Measurements from ENCODE around the gene ROPN1B. TPM values are rescaled to one million over a fixed set of nuclear protein-coding genes. Genes with fewer than 3 reads are reported as not detected.
A peak's percentile ranks its signal among the peaks of the same experiment; 100 is the strongest.
"Not testable (repeated sequence)": the region's sequence is repeated elsewhere in the genome, so short reads cannot be mapped to it uniquely, and the experiment has no call there.

The ROPN1B gene
- 0.83 TPM in 1 of 2 replicates, not detected in the other for total RNA-seq (2014; rRNA removed; shearing (Covaris generic))

GRCh38 chr3:125968701-125969592 is at the start of gene ROPN1B:
TSS of gene ROPN1B (plus strand) at chr3:125969178. CDS start at chr3:125972055, 2,877 bp downstream.
- not testable (repeated sequence) for DNase-seq (ENCODE audit: low spot score)

- DNase-seq (ENCODE audit: low spot score), result not testable (repeated sequence)
These were observed 48.8 kb upstream of the ROPN1B start for GRCh38 chr3:125920191-125920590.

GRCh38 chr3:125920751-125921279 is 48.2 kb upstream of the ROPN1B start:
- DNase-seq (ENCODE audit: low spot score), result not testable (repeated sequence)

DNA sequence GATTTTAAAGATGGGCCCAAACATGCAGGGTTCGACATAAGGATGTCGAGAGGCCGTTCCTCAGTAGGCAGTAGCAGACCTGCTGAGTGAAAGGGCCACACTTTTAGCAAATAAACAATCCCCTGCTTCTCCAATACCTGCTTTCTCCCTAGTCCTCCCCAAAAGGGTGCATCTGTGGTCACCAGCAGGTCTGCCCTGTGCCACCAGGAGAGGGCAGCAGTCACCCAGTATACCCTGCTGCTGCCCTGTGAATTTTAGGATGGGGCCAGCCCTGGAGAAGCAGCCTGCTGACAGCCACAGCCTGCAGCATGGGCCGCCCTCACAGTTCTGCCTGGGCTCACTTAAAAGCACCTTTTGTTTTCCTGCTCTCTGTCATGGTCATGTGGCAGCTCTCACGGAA is 47.3 kb upstream of the ROPN1B start:
- peak; percentile 46 for DNase-seq (ENCODE audit: low spot score)

DNA sequence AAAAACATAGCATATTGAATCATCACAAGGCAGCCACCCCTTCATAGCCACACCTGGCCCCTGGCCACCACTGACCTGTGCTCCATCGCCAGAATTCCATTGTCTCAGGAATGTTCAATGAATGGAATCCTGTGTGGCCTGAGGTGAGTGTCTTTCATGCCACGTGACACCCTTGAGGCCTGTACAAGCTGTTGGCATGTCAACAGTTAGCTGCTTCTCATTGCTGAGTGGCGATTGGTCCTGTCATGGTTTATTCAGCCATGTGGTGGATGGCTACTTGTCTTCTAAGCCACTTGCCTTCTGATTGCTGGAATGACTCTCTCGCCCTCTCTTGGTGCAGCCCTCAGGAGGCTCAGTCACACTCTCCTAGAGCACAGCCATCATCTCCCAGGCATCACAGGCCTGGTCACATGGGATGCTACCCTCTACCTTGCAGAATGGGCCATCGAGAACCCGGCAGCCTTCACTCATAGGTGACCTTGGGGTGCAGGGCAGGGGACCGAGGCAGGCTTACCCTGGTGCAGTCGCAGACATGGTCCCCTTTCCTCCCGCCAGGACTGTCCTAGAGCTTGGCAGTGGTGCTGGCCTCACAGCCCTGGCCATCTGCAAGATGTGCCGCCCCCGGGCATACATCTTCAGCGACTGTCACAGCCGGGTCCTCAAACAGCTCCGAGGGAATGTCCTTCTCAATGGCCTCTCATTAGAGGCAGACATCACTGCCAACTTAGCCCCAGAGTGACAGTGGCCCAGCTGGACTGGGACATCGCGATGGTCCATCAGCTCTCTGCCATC is 45.5 kb upstream of the ROPN1B start:
- not testable (repeated sequence) for DNase-seq (ENCODE audit: low spot score)

DNA sequence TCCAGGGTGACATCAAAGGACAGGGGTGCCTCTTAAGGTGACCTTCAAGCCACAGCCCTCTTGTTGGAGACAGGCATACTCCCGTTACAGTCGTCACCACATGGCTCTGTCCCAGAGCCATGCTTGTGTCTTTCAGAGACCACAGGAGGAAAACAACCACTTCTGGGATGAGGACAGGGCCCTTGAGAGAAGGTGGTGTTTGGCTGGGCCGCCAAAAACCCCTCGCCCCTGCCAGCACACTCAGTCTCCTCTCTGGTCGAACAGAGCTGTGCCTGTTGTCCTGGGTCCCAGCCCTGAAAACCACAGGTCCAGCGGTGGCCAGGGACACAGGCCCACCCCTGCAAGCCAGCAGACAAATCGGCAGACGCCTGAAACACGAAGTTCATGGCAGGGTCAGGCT is 44.7 kb upstream of the ROPN1B start:
- DNase-seq (ENCODE audit: low spot score), result not testable (repeated sequence)

DNA sequence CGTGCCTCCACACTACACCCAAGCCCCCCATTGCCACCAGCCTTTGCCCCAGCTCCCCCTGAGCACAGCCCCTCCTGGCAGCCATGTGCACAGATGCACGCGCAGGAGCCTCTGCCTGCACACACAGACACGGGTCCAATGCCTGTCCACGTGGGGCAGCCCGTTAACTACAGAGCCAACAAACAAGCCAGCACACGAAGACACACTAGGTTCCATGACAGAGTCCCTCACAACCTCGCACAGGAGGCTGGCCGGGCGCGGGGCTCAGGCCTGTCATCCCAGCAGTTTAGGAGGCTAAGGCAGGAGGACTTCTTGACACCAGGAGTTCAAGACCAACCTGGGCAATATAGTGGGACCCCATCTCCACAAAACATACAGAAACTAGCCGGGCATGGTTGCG is 43.3 kb upstream of the ROPN1B start:
- not testable (repeated sequence) for DNase-seq (ENCODE audit: low spot score)

DNA sequence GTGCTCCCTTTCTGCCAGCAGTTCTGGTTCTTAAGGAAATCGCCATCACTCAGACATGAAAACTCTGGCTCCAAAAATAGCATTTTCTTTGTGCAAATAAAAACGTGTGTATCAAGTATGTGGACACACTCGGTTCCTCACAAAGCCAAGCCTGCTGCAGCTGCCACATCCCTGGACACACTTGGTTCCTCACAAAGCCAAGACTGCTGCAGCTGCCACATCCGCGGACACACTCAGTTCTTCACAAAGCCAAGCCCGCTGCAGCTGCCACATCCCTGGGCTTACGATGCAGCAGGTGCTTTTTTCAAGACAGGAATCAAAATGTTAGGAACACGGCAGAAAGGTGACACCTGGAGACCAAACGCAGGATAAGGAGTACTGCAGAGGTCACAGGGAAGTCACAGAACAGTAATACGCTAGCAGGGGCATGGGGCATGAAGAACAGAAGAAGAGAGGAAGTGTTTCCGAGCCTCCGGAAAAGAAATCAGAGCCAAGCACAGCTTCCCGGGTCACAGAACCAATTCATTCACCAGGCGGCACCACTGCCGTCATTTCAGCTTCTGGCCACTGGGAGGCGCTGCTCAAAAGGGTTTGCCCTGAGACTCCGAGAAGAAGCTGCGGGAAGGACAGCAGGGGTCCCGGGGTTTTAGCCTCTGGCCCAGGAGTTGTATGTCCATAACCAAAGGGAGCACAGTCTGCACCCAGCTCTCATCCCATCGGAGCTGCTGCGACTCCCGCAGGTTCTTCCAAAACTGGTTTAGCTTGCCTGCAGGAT is 40.0 kb upstream of the ROPN1B start:
- not testable (repeated sequence) for DNase-seq (ENCODE audit: low spot score)

GRCh38 chr3:125929765-125930164 is 39.2 kb upstream of the ROPN1B start:
- not testable (repeated sequence) for DNase-seq (ENCODE audit: low spot score)

DNA sequence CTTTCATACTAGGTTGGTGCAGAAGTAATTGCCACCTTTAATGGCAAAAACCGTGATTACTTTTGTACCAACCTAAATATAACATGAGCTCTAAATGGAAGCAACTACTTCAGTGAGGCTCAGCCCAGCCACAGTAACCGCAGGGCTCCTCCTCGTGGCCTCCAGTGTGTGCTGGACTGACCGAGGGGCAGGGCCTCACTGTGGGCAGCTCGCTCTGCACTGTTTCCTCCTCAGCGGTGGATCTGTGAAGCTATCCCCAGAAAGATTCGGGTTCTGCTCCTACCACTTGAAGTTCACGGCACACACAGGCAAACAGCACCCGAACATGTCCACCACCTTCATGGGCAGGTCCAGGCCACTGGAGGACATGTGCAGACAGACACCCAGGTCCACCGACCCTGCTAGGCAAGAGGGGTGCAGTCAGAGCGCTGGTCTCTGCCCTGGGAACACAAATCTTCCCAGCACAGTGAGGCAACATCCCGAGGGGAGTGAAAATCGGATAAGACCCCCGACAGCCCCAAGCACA is 37.6 kb upstream of the ROPN1B start:
- not testable (repeated sequence) for DNase-seq (ENCODE audit: low spot score)

DNA sequence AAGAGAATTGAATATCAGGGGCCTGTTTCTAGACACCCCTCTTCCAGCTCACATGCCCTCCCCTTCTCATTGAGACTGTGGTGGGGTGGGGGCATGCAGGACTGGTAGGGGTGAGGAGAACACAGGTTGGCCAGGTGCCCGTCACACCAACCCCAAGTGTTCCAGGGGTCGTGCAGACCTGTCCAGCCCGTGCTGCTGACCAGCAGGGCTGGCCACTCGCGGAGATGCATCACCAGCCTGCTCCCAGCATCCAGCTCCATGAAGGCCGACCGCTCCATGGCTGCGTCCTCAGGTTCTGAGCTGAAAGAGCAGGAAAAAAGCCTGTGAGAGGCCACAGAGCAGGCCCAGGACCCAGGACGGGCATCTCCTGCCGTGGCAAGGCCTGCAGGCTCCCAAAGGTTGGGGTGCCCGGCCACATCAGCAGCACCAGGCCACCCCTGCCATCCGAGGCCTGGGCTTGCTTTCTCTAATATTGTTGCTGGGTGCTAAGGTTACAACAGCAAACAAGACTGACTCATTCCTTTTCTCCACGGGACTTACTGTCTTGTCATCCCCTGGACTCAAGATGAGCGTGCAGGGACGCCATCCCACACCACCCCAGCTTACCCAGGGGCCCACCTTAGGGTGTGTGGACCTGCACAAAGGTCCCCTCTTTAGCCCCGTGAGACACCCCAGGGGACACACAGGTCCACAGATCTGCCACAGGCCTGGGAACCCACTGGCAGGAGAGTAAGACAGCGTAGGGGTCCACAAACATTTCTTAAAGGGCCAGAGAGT is 35.4 kb upstream of the ROPN1B start:
- not testable (repeated sequence) for DNase-seq (ENCODE audit: low spot score)

DNA sequence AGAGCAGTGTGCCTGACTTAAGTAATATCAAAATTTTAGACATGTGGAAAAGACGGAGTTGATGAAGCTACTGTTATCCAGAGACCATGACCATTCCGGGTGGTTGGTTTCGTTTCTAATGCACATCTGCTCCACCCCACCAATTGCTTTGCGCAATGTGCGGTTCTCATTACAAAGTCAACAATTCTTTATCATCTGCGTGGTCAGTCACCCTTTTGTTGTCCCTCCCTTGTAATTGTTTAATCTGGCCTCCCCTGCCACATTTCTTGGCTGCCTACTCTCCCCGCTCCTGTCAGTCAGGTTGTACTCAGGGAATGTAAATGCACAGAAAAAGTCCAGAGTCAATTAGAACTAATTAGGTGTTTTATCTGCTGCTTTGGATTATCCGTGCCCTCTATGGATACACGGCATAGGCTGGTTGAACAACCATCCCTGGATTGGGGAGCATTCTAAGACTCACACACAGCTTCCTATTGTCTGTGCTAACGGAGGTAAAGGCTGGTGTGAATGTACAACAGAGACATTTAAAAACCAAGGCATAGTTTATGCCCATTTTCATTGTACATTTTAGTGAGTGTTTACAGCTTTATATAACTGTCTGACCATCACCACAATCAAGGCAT is 33.6 kb upstream of the ROPN1B start:
- peak; percentile 30 for DNase-seq (ENCODE audit: low spot score)

GRCh38 chr3:125936210-125936815 is 32.7 kb upstream of the ROPN1B start:
- DNase-seq (ENCODE audit: low spot score), result not testable (repeated sequence)

- not testable (repeated sequence) for DNase-seq (ENCODE audit: low spot score)
These were observed 32.1 kb upstream of the ROPN1B start for GRCh38 chr3:125936891-125937290.

DNA sequence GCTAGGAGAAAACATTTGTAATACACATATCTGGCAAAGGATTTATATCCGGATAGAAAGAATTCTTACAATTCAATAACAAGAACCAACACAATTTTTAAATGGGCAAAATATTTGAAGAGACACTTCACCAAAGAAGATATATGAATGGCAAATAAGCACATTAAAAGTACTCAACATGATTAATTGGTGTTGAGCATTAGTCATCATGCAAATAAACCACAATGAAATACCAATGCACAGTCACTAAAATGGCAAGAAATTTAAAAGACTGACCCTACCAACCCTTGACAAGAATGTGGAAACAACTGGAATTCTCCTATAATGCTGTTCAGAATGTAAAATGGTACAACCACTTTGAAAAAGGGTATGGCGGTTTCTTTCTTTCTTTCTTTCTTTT is 21.2 kb upstream of the ROPN1B start:
- DNase-seq (ENCODE audit: low spot score), result not testable (repeated sequence)

GRCh38 chr3:125948901-125949300 is 20.1 kb upstream of the ROPN1B start:
- DNase-seq (ENCODE audit: low spot score), result not testable (repeated sequence)

DNA sequence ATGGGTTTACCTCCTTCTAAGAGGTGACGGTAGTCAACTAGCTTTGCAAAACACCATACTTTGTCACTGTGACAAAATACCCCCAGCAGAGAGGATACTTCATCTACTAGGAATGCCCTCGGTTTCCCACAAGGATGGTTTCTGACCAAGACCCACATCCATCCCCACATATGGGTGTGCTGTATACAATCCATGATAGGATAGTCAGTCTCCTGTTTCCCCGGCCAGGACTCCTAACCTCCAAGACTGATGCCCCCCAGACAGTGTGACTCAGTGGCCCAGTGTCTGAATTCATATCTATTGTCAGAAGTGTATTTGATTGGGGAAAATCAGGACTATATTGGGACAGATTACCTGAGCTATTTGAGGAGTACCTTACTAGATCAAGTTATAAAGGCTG is 17.8 kb upstream of the ROPN1B start:
- DNase-seq (ENCODE audit: low spot score), result not testable (repeated sequence)

DNA sequence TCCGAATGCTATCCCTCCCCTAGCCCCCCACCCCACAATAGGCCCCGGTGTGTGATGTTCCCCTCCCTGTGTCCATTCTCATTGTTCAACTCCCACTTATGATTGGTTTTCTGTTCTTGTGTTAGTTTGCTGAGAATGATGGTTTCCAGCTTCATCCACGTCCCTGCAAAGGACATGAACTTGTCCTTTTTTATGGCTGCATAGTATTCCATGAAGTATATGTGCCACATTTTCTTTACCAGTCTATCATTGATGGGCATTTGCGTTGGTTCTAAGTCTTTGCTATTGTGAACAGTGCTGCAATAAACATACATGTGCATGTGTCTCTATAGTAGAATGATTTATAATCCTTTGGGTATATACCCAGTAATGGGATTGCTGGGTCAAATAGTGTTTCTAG is 12.0 kb upstream of the ROPN1B start:
- not testable (repeated sequence) for DNase-seq (ENCODE audit: low spot score)
